GM10266 (cell line): ENCODE measurements around the gene HBA2.
"Not testable (repeated sequence)": the region's sequence is repeated elsewhere in the genome, so short reads cannot be mapped to it uniquely, and the experiment has no call there.

Source experiments
- DNase-seq: peaks from one replicate; pipeline ENCODE4 v3.0.0; 2012; ENCODE audit errors: extremely low spot score
- CTCF ChIP-seq: IDR thresholded peaks from 2 replicates; pipeline ENCODE4 v1.5.1; 2012; ENCODE audit warnings: mild to moderate bottlenecking, low read depth; ENCODE audit not compliant: control insufficient read depth, insufficient read depth; ENCODE audit errors: missing control alignments

The HBA2 gene

GRCh38 chr16:172374-172941 lies at the start of gene HBA2:
TSS of gene HBA2 (plus strand) at chr16:172876. CDS start at chr16:172913, 37 bp downstream.
- DNase-seq = not testable (repeated sequence)

GRCh38 chr16:123558-124350 lies 48.9 kb upstream of the HBA2 start:
- not testable (repeated sequence) for DNase-seq

GRCh38 chr16:125011-125410 lies 47.7 kb upstream of the HBA2 start:
- TF ChIP-seq CTCF = no peak
- no peak for DNase-seq

GRCh38 chr16:129075-129474 lies 43.6 kb upstream of the HBA2 start:
- no peak for TF ChIP-seq CTCF
- no peak for DNase-seq

GRCh38 chr16:130533-131173 lies 42.0 kb upstream of the HBA2 start:
- no peak for TF ChIP-seq CTCF
- DNase-seq = no peak

GRCh38 chr16:132120-132519 lies 40.6 kb upstream of the HBA2 start:
- DNase-seq = no peak
- TF ChIP-seq CTCF = no peak

GRCh38 chr16:133716-134115 lies 39.0 kb upstream of the HBA2 start:
- TF ChIP-seq CTCF = no peak
- no peak for DNase-seq

- no peak for DNase-seq
- TF ChIP-seq CTCF = no peak
Measured at GRCh38 chr16:138049-138417, 34.6 kb upstream of the HBA2 start.
